Glutamatergic neuron (in vitro differentiated cells): Measurements from ENCODE around the gene ANO2. TPM values are rescaled to one million over a fixed set of nuclear protein-coding genes. Genes with fewer than 3 reads are reported as not detected.

Source experiments
- DNase-seq: peaks from one replicate; pipeline ENCODE4 v3.0.0; 2022
- H3K27ac Mint-ChIP-seq: one replicate; pipeline ENCODE4 v1.8.0; 2020; ENCODE audit warnings: mild to moderate bottlenecking, mixed read lengths, inconsistent platforms; ENCODE audit not compliant: unreplicated experiment
- H3K27me3 Mint-ChIP-seq: one replicate; pipeline ENCODE4 v1.8.0; 2020; ENCODE audit warnings: mild to moderate bottlenecking, moderate library complexity, mixed read lengths, inconsistent platforms; ENCODE audit not compliant: unreplicated experiment
- H3K36me3 Mint-ChIP-seq: one replicate; pipeline ENCODE4 v1.8.0; 2020; ENCODE audit warnings: mild to moderate bottlenecking, mixed read lengths, inconsistent platforms; ENCODE audit not compliant: unreplicated experiment
- H3K4me1 Mint-ChIP-seq: one replicate; pipeline ENCODE4 v1.8.0; 2020; ENCODE audit warnings: mild to moderate bottlenecking, low read depth, mixed read lengths, inconsistent platforms; ENCODE audit not compliant: unreplicated experiment
- H3K4me3 Mint-ChIP-seq: one replicate; pipeline ENCODE4 v1.8.0; 2020; ENCODE audit warnings: mild to moderate bottlenecking, mixed read lengths, inconsistent platforms; ENCODE audit not compliant: unreplicated experiment
- H3K9me3 Mint-ChIP-seq: one replicate; pipeline ENCODE4 v1.8.0; 2020; ENCODE audit warnings: mild to moderate bottlenecking, moderate library complexity, mixed read lengths, inconsistent platforms; ENCODE audit not compliant: unreplicated experiment
- total RNA-seq: library from RNA; stranded (reverse); fragmentation: NEBNext Ultra II Directional; extraction: Animal tissue kit (Norgen Biotek cat#: 25700); gene quantifications from one replicate; pipeline ENCODE4 v1.2.1, GENCODE V29; 2021; ENCODE audit not compliant: unreplicated experiment
- TF ChIP-seq, protein P1 (sequence below): fragments of 200-600 bp; sonication (generic); IDR thresholded peaks from one replicate; pipeline ENCODE4 v1.5.0; 2021; ENCODE audit not compliant: partially characterized antibody, unreplicated experiment

ANO2 gene
- total RNA-seq, 1 donor from 2014 or later = not detected

DNA sequence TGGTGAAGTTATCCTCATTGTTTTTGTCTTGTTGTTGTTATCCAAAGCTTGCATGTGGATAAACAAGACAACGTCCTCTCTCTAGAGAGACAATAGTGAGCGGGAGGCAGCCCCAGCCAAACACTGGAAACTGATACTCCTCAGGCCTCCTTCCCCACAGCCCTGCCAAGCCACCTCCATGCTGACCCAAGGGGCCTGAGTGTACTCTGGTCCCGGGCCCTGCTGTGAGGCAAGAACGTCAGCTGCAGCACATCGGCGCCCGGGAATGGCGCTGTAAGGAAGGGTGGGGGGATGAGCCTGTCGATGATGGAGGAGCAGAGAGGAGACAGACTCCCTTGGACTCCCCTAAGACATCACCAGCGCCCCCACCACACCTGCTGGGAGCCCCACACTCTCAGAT is 83.6 kb downstream of the ANO2 start:
- Mint-ChIP-seq H3K36me3 (no peaks in the 10 kb centered on the region), H3K4me1 (peaks cover 9% of the 10 kb centered on the region), H3K27me3 (peaks cover 2% of the 10 kb centered on the region), H3K27ac (no peak overlapping the region), H3K4me3 (no peak overlapping the region), H3K9me3 (peaks cover 3% of the 10 kb centered on the region)
- TF ChIP-seq, protein P1, sequence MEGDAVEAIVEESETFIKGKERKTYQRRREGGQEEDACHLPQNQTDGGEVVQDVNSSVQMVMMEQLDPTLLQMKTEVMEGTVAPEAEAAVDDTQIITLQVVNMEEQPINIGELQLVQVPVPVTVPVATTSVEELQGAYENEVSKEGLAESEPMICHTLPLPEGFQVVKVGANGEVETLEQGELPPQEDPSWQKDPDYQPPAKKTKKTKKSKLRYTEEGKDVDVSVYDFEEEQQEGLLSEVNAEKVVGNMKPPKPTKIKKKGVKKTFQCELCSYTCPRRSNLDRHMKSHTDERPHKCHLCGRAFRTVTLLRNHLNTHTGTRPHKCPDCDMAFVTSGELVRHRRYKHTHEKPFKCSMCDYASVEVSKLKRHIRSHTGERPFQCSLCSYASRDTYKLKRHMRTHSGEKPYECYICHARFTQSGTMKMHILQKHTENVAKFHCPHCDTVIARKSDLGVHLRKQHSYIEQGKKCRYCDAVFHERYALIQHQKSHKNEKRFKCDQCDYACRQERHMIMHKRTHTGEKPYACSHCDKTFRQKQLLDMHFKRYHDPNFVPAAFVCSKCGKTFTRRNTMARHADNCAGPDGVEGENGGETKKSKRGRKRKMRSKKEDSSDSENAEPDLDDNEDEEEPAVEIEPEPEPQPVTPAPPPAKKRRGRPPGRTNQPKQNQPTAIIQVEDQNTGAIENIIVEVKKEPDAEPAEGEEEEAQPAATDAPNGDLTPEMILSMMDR = no peak
- no peak for DNase-seq

DNA sequence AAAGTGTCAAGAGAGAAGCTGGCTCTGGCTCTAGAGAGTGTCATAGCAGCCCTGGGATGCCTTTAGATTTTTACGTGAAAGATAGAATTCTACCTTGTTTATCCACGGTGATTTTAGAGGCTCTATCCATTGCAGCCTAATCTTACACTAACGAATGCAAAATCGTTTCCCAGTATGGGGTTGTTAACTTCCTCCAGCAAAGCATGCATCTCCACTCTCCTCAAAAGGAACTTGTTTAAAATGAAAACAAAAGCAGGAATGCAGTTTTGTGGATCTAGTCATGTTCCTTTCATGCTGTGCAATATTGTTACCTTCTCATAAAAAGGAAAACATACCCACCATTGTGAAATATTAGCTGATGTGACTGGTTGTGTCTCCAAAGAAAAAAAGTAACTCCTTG is 88.4 kb downstream of the ANO2 start:
- no peak for DNase-seq
- Mint-ChIP-seq H3K27me3 (peaks cover 3% of the 10 kb centered on the region), H3K9me3 (peaks cover 7% of the 10 kb centered on the region), H3K4me3 (peak overlapping the region; percentile 7), H3K4me1 (peaks cover 38% of the 10 kb centered on the region), H3K27ac (peak overlapping the region; percentile 59), H3K36me3 (no peaks in the 10 kb centered on the region)
- TF ChIP-seq, protein P1 = no peak

DNA sequence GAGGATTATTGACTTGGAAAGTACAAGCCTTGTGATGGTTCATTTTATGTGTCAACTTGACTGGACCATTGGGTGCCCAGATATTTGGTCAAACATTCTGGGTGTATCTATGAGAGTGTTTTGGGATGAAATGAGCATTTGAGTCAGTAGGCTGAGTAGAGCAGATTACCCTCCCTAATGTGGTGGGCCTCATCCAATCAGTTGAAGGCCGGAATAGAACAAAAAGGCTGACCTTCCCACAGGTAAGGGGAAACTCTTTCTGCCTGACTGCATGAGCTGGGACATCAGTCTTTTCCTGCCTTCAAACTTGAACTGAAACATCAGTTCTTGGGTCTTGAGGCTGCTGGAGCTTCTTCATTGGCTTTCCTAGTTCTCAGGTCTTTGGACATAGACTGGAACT is 98.1 kb downstream of the ANO2 start:
- TF ChIP-seq, protein P1 = no peak
- Mint-ChIP-seq H3K4me1 (peaks cover 9% of the 10 kb centered on the region), H3K9me3 (no peaks in the 10 kb centered on the region), H3K27me3 (peaks cover 5% of the 10 kb centered on the region), H3K27ac (no peak overlapping the region), H3K4me3 (no peak overlapping the region), H3K36me3 (peaks cover 7% of the 10 kb centered on the region)
- no peak for DNase-seq

DNA sequence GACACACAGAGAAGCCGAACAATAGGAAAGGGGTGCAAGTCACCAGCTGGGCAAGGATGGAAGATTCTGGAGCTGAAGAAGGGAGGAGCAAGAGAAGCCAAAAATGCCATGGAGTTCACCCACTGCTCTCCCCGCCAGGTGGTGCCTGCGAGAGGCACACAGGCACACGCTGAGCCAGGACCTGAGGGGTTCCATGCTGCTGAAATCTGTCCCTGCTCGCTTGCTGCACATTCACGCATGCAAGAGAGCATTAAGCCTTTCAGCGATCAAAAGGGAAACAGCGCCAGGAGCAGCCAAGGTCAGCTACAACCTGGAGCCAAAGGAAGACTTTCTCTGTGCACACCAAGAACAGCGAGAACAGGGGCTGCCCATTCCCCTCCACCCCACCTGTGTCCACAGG is 104.1 kb downstream of the ANO2 start:
- H3K27me3 Mint-ChIP-seq = peaks cover 5% of the 10 kb centered on the region
- no peak overlapping the region for H3K4me3 Mint-ChIP-seq
- H3K9me3 Mint-ChIP-seq = no peaks in the 10 kb centered on the region

DNA sequence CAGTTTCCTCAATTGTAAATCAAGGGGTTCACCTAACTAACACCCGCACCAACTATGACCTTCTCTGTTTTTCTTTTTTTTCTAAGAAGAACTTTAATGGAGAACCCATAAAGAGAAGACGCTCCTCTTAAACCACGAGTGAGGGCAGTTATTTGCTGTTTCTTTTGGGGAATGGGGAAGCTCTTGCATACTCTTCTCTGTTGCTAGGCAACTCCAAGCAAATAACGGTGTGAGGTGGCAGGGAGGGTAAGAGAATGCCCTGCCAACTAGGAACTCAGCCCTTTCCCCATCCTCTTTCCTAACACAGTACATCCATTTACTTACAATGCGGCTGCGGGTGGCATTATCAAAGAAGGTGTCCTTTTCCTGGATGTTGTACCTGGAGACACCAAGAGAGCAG is 114.9 kb downstream of the ANO2 start:
- no peak overlapping the region for H3K4me3 Mint-ChIP-seq
- no peaks in the 10 kb centered on the region for H3K4me1 Mint-ChIP-seq
- H3K36me3 Mint-ChIP-seq = peaks cover 5% of the 10 kb centered on the region
- TF ChIP-seq, protein P1 = no peak
- H3K27me3 Mint-ChIP-seq = no peaks in the 10 kb centered on the region
- H3K27ac Mint-ChIP-seq = no peak overlapping the region
- no peak for DNase-seq
- no peaks in the 10 kb centered on the region for H3K9me3 Mint-ChIP-seq

More for the DNA sequence above, 104.1 kb downstream of the ANO2 start:
- no peaks in the 10 kb centered on the region for H3K4me1 Mint-ChIP-seq
- DNase-seq = no peak
- no peaks in the 10 kb centered on the region for H3K36me3 Mint-ChIP-seq
- no peak overlapping the region for H3K27ac Mint-ChIP-seq
- TF ChIP-seq, protein P1 = no peak
